ENCODE data around the gene SUN5. TPM values are rescaled to one million over a fixed set of nuclear protein-coding genes. Genes with fewer than 3 reads are reported as not detected.

SUN5 gene
- total RNA-seq, 4 donors from 2014 or later = not detected

- H3K36me3 ChIP-seq = no peaks in the 10 kb centered on the region
- ATAC-seq (no peak), DNase-seq (no peak)
- H3K27ac ChIP-seq = no peak overlapping the region
- in situ Hi-C loops (cut with MboI; ENCODE audit: low sequenced_read_pairs in 4 of 4) (no loop called here), intact Hi-C loops (cut with DNase I; ENCODE audit: low total_unique reads) (no loop called here)
- H3K27me3 ChIP-seq = no peaks in the 10 kb centered on the region
- H3K4me3 ChIP-seq = no peak overlapping the region
- H3K4me1 ChIP-seq = no peaks in the 10 kb centered on the region
- TF ChIP-seq POLR2A (IDR thresholded peaks at IDR 0.05) (no peak), CTCF (IDR thresholded peaks at IDR 0.05 in 4 of 5, conservative IDR thresholded peaks at IDR 0.05 in 1 of 5) (no peak)
- H3K9me3 ChIP-seq = no peaks in the 10 kb centered on the region
Observed at GRCh38 chr20:32989507-32990283, 14.5 kb downstream of the SUN5 start.

- in situ Hi-C loops (cut with MboI; ENCODE audit: low sequenced_read_pairs in 4 of 4) = no loop called here
- Histone ChIP-seq H3K4me1 (no peaks in the 10 kb centered on the region), H3K9me3 (no peaks in the 10 kb centered on the region), H3K36me3 (no peaks in the 10 kb centered on the region), H3K27ac (no peak overlapping the region), H3K27me3 (no peaks in the 10 kb centered on the region), H3K4me3 (no peak overlapping the region)
- intact Hi-C loops (cut with DNase I; ENCODE audit: low total_unique reads) = no loop called here
- ATAC-seq (no peak), DNase-seq (no peak)
- no peak for TF ChIP-seq CTCF (IDR thresholded peaks at IDR 0.05 in 4 of 5, conservative IDR thresholded peaks at IDR 0.05 in 1 of 5)
- no peak for TF ChIP-seq POLR2A (IDR thresholded peaks at IDR 0.05)
Observed at GRCh38 chr20:32988008-32988407, 16.2 kb downstream of the SUN5 start.

GRCh38 chr20:32987044-32987825, 17.0 kb downstream of the SUN5 start:
- H3K27me3 ChIP-seq = no peaks in the 10 kb centered on the region
- no peak overlapping the region for H3K4me3 ChIP-seq
- in situ Hi-C loops (cut with MboI; ENCODE audit: low sequenced_read_pairs in 4 of 4) (no loop called here), intact Hi-C loops (cut with DNase I; ENCODE audit: low total_unique reads) (no loop called here)
- DNase-seq = no peak
- no peak overlapping the region for H3K27ac ChIP-seq
- TF ChIP-seq POLR2A (IDR thresholded peaks at IDR 0.05) (no peak), CTCF (IDR thresholded peaks at IDR 0.05 in 4 of 5, conservative IDR thresholded peaks at IDR 0.05 in 1 of 5) (no peak)
- no peaks in the 10 kb centered on the region for H3K4me1 ChIP-seq
- H3K36me3 ChIP-seq = no peaks in the 10 kb centered on the region
- no peak for ATAC-seq
- H3K9me3 ChIP-seq = no peaks in the 10 kb centered on the region

- Histone ChIP-seq H3K4me1 (no peaks in the 10 kb centered on the region), H3K4me3 (no peak overlapping the region), H3K27me3 (no peaks in the 10 kb centered on the region), H3K27ac (no peak overlapping the region), H3K9me3 (no peaks in the 10 kb centered on the region), H3K36me3 (no peaks in the 10 kb centered on the region)
- ATAC-seq (no peak), DNase-seq (no peak)
- in situ Hi-C loops (cut with MboI; ENCODE audit: low sequenced_read_pairs in 4 of 4) (no loop called here), intact Hi-C loops (cut with DNase I; ENCODE audit: low total_unique reads) (no loop called here)
- TF ChIP-seq CTCF (IDR thresholded peaks at IDR 0.05 in 4 of 5, conservative IDR thresholded peaks at IDR 0.05 in 1 of 5) (no peak), POLR2A (IDR thresholded peaks at IDR 0.05) (no peak)
Observed at GRCh38 chr20:32986331-32986966, 17.8 kb downstream of the SUN5 start.
